ENCODE measurements around the gene TTC9C. TPM values are rescaled to one million over a fixed set of nuclear protein-coding genes. Genes with fewer than 3 reads are reported as not detected.
A peak's percentile ranks its signal among the peaks of the same experiment; 100 is the strongest.

TTC9C gene
- total RNA-seq, 3 donors from 2014 or later = 19.2 to 26.2 (median 25.8) TPM

DNA sequence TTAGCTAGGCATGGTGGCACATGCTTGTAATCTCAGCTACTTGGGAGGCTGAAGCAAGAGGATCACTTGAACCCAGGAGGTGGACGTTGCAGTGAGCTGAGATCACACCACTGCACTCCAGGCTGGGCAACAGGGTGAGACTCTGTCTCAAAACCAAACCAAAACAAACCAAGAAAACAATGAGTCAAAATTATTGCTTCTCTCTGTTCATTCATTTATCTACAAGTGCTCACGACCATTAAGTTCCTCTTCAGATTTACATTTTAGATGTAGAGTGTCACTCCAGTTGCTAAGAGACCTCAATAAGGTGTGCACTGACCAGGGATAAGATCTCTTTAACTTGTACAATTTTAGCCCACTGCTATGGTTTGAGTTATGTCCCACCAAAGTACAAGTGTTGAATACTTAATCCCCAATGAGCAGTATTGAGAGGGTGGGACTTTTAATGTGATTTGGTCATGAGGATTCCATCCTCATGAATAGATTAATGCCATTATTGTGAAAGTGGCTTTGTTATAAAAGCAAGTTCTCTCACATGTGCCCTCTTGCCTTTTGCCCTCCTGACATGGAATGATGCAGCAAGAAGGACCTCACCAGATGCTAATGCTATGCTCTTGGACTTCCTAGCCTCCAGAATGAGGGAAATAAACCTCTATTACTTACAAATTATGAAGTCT, 8.8 kb upstream of the TTC9C start:
- intact Hi-C loops (cut with DNase I; ENCODE audit: low total_unique reads) = no loop called here
- Histone ChIP-seq H3K9me3 (no peaks in the 10 kb centered on the region), H3K27ac (peak overlapping the region in 1 of 2 donors; percentile 6), H3K36me3 (peaks cover 10% of the 10 kb centered on the region), H3K4me1 (peaks cover 0 to 18% of the 10 kb centered on the region in 2 donors), H3K27me3 (no peaks in the 10 kb centered on the region), H3K4me3 (no peak overlapping the region)
- no peak for TF ChIP-seq POLR2AphosphoS5 (IDR thresholded peaks at IDR 0.05)
- TF ChIP-seq, protein P1, sequence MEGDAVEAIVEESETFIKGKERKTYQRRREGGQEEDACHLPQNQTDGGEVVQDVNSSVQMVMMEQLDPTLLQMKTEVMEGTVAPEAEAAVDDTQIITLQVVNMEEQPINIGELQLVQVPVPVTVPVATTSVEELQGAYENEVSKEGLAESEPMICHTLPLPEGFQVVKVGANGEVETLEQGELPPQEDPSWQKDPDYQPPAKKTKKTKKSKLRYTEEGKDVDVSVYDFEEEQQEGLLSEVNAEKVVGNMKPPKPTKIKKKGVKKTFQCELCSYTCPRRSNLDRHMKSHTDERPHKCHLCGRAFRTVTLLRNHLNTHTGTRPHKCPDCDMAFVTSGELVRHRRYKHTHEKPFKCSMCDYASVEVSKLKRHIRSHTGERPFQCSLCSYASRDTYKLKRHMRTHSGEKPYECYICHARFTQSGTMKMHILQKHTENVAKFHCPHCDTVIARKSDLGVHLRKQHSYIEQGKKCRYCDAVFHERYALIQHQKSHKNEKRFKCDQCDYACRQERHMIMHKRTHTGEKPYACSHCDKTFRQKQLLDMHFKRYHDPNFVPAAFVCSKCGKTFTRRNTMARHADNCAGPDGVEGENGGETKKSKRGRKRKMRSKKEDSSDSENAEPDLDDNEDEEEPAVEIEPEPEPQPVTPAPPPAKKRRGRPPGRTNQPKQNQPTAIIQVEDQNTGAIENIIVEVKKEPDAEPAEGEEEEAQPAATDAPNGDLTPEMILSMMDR (IDR thresholded peaks at IDR 0.05) = no peak
- DNase-seq (ENCODE audit: low spot score in 2 of 2) = no peak

DNA sequence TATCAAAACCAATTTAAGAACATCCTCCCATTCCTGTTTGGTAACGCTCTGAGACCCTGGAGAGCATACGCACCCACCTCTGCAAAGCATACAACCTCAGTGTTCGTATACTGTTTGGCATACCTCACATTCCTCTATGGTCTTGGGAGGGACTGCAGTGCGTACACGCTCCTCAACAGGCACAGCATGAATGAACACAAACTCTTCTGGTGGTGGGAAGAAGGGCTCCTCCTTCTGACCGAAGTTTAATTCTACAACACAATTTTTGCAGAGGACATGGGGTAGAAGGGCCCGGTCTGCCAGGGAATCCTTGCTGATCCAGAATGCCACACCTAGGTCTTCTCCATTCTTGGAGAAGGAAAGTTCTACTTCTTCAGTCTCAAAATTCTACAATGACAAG, 6.3 kb upstream of the TTC9C start:
- intact Hi-C loops (cut with DNase I; ENCODE audit: low total_unique reads) = no loop called here
- Histone ChIP-seq H3K9me3 (no peaks in the 10 kb centered on the region), H3K36me3 (peaks cover 10% of the 10 kb centered on the region), H3K27ac (no peak overlapping the region), H3K4me1 (peaks cover 0 to 9% of the 10 kb centered on the region in 2 donors), H3K4me3 (no peak overlapping the region), H3K27me3 (no peaks in the 10 kb centered on the region)
- TF ChIP-seq POLR2AphosphoS5 (IDR thresholded peaks at IDR 0.05) = no peak
- TF ChIP-seq, protein P1 (IDR thresholded peaks at IDR 0.05) = no peak
- TF ChIP-seq POLR2A (IDR thresholded peaks at IDR 0.05) = no peak
- DNase-seq (ENCODE audit: low spot score in 2 of 2) = no peak

DNA sequence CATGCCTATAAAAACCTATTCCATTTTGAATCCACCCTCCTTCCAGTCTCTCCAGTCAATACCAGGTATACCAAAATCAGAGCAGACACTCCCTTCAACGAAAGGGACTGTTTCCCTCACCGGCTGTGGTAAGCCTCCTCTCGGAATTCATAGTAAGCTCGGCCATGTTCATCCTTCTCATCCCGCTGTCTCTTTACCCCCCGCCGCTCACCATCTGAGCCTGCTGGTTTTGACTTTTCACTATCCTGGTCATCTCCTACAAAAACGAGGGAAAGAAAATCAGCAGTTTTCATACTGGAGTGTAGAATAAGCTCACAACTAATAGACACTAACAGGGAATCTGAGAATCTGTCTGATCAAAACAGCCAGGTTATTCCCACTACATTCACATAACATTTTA, 4.1 kb upstream of the TTC9C start:
- TF ChIP-seq, protein P1 (IDR thresholded peaks at IDR 0.05) = no peak
- TF ChIP-seq POLR2A (IDR thresholded peaks at IDR 0.05) (no peak), POLR2AphosphoS5 (IDR thresholded peaks at IDR 0.05) (no peak)

DNA sequence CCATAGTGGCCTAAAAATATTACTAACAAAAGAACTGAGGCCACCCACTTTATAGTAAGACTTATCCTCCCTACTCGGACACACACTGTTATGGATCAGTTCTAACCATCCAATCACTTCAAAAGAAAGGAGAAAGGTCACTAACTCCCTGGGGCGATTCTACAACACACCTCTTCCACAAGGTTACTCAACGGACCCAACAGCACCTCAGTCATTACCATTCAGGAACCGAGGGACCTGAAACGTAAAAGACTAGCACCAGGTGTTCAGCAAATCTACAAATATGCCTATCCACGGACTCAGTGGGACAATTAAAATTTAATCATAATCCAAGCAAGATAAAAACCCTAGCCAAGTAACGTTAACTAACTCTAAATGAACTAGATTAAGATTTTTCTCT, 2.6 kb upstream of the TTC9C start:
- TF ChIP-seq, protein P1 (IDR thresholded peaks at IDR 0.05) = no peak
- TF ChIP-seq POLR2A (IDR thresholded peaks at IDR 0.05) (no peak), POLR2AphosphoS5 (IDR thresholded peaks at IDR 0.05) (no peak)
- H3K36me3 ChIP-seq = peaks cover 10% of the 10 kb centered on the region
- H3K9me3 ChIP-seq = no peaks in the 10 kb centered on the region
- peak overlapping the region; percentile 93 to 97 for H3K27ac ChIP-seq
- intact Hi-C loops (cut with DNase I; ENCODE audit: low total_unique reads) = no loop called here
- H3K27me3 ChIP-seq = no peaks in the 10 kb centered on the region
- H3K4me1 ChIP-seq = peaks cover 3 to 18% of the 10 kb centered on the region in 2 donors
- DNase-seq (ENCODE audit: low spot score in 2 of 2) = no peak
- H3K4me3 ChIP-seq = peak overlapping the region; percentile 86 to 98 (median 92)

More for the DNA sequence above, 4.1 kb upstream of the TTC9C start:
- H3K36me3 ChIP-seq = peaks cover 10% of the 10 kb centered on the region
- H3K4me1 ChIP-seq = peaks cover 0 to 9% of the 10 kb centered on the region in 2 donors
- no peaks in the 10 kb centered on the region for H3K27me3 ChIP-seq
- no peak for DNase-seq (ENCODE audit: low spot score in 2 of 2)
- H3K9me3 ChIP-seq = no peaks in the 10 kb centered on the region
- peak overlapping the region in 1 of 2 donors; percentile 2 for H3K27ac ChIP-seq
- intact Hi-C loops (cut with DNase I; ENCODE audit: low total_unique reads) = no loop called here
- H3K4me3 ChIP-seq = peak overlapping the region in 2 of 3 donors; percentile 86 to 98

DNA sequence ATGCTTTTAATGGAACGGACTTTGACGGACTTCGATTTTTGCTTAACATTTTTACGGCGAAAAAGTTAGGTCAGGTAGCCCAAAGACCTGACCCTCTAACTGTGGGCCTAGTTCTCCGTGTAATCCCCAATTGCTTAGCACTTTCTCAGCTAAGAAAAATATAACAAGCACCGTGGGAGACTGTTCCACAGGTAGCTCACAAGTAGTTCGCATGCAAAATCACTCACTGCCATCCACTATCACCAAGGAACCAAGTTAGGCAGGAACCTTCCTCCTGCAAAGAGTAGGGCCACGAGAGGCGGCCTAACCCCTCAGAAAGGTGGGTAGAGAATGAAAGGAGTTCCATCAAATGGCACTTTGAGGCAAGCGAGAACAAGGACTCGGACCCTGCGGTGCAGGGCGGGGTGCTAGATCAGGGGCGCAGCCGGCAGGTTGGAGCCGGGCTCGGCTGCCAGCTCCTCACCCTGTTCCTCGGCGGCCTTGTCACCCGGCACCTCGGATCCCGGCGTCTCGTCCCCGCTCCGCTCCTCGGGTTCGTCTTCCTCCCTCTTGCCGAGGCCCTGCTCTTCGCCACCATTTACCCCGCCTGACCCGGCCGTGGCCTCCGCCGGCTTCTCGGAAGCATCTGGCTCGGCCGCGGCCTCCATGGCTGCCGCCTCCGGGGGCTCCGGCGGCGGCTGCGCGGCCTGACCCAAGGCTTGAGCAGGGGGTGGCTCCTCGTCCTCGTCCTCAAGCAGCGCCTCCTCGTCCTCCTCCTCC, 2.0 kb upstream of the TTC9C start:
- no peak for DNase-seq (ENCODE audit: low spot score in 2 of 2)
- no peak for TF ChIP-seq POLR2A (IDR thresholded peaks at IDR 0.05)
- no peak for TF ChIP-seq POLR2AphosphoS5 (IDR thresholded peaks at IDR 0.05)
- TF ChIP-seq, protein P1 (IDR thresholded peaks at IDR 0.05) = no peak
- H3K9me3 ChIP-seq = no peaks in the 10 kb centered on the region
- H3K27me3 ChIP-seq = no peaks in the 10 kb centered on the region
- peak overlapping the region; percentile 86 to 98 (median 92) for H3K4me3 ChIP-seq
- H3K4me1 ChIP-seq = peaks cover 3 to 18% of the 10 kb centered on the region in 2 donors
- peak overlapping the region; percentile 93 to 97 for H3K27ac ChIP-seq
- peaks cover 5% of the 10 kb centered on the region for H3K36me3 ChIP-seq
- intact Hi-C loops (cut with DNase I; ENCODE audit: low total_unique reads) = no loop called here

All from breast epithelium (tissue), 4 donors.